ENCODE measurements around the gene WDR86. TPM values are rescaled to one million over a fixed set of nuclear protein-coding genes. Genes with fewer than 3 reads are reported as not detected.

Gene WDR86
- total RNA-seq, 1 experiment from 2014 or later: 24.4 TPM

DNA sequence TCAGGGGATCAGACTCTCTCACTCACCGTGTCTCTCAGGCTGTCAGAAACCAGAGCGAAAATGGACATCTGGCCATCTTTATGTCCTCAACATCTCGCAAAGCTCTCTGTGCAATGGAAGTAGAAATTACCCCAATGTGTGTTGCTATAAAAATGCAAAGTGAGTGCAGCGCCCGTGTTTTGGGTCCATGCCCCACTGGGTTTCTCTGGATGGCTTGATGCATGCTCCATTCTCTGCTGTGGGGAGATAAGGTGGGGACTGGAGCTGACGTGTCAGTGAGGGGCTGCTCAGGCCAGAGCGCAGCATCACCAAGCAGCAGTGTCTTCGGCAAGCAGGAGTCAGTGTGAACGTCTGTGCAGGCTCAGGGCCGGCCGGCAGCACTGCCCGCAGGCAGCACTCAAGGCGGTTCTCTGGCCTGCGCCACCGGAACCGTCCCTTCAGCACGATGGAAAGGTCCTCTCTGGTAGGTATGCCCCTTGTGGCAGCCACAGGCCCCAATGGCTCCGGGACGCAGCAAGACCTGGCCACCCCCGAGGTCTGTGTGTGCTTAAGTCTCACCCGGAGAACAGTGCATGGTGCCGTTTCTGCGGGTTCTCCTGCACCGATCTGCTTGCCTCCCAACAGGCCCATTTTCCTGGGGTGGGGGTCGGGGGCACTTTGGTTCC lies 30.2 kb downstream of the WDR86 start:
- Mint-ChIP-seq H3K4me3 (no peak overlapping the region), H3K36me3 (peaks cover 21% of the 10 kb centered on the region), H3K27ac (no peak overlapping the region; the same call in 1 of the 2 replicates), H3K27me3 (ENCODE audit: low read depth) (peaks cover 25% of the 10 kb centered on the region), H3K9me3 (no peaks in the 10 kb centered on the region), H3K4me1 (peaks cover 12% of the 10 kb centered on the region)
- ATAC-seq (peak; percentile 56), DNase-seq (ENCODE audit: low spot score) (peak; percentile 54)
- TF ChIP-seq NR2C2 (CRISPR knock-in tag; IDR thresholded peaks at IDR 0.05) (no peak), PRRX2 (CRISPR knock-in tag; IDR thresholded peaks at IDR 0.05) (no peak), EMX1 (CRISPR knock-in tag; IDR thresholded peaks at IDR 0.05) (no peak), ZBTB21 (CRISPR knock-in tag; IDR thresholded peaks at IDR 0.05; ENCODE audit: borderline replicate concordance) (no peak), ZNF423 (CRISPR knock-in tag; IDR thresholded peaks at IDR 0.05) (no peak), FOXJ3 (CRISPR knock-in tag; IDR thresholded peaks at IDR 0.05; ENCODE audit: borderline replicate concordance) (no peak), CBFB (CRISPR knock-in tag; IDR thresholded peaks at IDR 0.05; ENCODE audit: low read depth) (no peak), ZNF317 (CRISPR knock-in tag; IDR thresholded peaks at IDR 0.05; ENCODE audit: borderline replicate concordance, low read depth) (no peak), MXD4 (CRISPR knock-in tag; IDR thresholded peaks at IDR 0.05; ENCODE audit: borderline replicate concordance) (no peak)
- TF ChIP-seq, protein P1, sequence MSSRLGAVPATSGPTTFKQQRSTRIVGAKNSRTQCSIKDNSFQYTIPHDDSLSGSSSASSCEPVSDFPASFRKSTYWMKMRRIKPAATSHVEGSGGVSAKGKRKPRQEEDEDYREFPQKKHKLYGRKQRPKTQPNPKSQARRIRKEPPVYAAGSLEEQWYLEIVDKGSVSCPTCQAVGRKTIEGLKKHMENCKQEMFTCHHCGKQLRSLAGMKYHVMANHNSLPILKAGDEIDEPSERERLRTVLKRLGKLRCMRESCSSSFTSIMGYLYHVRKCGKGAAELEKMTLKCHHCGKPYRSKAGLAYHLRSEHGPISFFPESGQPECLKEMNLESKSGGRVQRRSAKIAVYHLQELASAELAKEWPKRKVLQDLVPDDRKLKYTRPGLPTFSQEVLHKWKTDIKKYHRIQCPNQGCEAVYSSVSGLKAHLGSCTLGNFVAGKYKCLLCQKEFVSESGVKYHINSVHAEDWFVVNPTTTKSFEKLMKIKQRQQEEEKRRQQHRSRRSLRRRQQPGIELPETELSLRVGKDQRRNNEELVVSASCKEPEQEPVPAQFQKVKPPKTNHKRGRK (CRISPR knock-in tag; IDR thresholded peaks at IDR 0.05; ENCODE audit: borderline replicate concordance): no peak
- TF ChIP-seq, protein P2, sequence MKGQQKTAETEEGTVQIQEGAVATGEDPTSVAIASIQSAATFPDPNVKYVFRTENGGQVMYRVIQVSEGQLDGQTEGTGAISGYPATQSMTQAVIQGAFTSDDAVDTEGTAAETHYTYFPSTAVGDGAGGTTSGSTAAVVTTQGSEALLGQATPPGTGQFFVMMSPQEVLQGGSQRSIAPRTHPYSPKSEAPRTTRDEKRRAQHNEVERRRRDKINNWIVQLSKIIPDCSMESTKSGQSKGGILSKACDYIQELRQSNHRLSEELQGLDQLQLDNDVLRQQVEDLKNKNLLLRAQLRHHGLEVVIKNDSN (CRISPR knock-in tag; IDR thresholded peaks at IDR 0.05): no peak
- TF ChIP-seq, protein P3, sequence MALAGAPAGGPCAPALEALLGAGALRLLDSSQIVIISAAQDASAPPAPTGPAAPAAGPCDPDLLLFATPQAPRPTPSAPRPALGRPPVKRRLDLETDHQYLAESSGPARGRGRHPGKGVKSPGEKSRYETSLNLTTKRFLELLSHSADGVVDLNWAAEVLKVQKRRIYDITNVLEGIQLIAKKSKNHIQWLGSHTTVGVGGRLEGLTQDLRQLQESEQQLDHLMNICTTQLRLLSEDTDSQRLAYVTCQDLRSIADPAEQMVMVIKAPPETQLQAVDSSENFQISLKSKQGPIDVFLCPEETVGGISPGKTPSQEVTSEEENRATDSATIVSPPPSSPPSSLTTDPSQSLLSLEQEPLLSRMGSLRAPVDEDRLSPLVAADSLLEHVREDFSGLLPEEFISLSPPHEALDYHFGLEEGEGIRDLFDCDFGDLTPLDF (CRISPR knock-in tag; IDR thresholded peaks at IDR 0.05): no peak
- TF ChIP-seq, protein P4, sequence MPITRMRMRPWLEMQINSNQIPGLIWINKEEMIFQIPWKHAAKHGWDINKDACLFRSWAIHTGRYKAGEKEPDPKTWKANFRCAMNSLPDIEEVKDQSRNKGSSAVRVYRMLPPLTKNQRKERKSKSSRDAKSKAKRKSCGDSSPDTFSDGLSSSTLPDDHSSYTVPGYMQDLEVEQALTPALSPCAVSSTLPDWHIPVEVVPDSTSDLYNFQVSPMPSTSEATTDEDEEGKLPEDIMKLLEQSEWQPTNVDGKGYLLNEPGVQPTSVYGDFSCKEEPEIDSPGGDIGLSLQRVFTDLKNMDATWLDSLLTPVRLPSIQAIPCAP (CRISPR knock-in tag; IDR thresholded peaks at IDR 0.05): no peak
- TF ChIP-seq, protein P5, sequence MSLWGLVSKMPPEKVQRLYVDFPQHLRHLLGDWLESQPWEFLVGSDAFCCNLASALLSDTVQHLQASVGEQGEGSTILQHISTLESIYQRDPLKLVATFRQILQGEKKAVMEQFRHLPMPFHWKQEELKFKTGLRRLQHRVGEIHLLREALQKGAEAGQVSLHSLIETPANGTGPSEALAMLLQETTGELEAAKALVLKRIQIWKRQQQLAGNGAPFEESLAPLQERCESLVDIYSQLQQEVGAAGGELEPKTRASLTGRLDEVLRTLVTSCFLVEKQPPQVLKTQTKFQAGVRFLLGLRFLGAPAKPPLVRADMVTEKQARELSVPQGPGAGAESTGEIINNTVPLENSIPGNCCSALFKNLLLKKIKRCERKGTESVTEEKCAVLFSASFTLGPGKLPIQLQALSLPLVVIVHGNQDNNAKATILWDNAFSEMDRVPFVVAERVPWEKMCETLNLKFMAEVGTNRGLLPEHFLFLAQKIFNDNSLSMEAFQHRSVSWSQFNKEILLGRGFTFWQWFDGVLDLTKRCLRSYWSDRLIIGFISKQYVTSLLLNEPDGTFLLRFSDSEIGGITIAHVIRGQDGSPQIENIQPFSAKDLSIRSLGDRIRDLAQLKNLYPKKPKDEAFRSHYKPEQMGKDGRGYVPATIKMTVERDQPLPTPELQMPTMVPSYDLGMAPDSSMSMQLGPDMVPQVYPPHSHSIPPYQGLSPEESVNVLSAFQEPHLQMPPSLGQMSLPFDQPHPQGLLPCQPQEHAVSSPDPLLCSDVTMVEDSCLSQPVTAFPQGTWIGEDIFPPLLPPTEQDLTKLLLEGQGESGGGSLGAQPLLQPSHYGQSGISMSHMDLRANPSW (CRISPR knock-in tag; conservative IDR thresholded peaks at IDR 0.05; ENCODE audit: low read depth): no peak
- TF ChIP-seq, protein P6, sequence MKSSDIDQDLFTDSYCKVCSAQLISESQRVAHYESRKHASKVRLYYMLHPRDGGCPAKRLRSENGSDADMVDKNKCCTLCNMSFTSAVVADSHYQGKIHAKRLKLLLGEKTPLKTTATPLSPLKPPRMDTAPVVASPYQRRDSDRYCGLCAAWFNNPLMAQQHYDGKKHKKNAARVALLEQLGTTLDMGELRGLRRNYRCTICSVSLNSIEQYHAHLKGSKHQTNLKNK (CRISPR knock-in tag; IDR thresholded peaks at IDR 0.05): no peak
- TF ChIP-seq, protein P7, sequence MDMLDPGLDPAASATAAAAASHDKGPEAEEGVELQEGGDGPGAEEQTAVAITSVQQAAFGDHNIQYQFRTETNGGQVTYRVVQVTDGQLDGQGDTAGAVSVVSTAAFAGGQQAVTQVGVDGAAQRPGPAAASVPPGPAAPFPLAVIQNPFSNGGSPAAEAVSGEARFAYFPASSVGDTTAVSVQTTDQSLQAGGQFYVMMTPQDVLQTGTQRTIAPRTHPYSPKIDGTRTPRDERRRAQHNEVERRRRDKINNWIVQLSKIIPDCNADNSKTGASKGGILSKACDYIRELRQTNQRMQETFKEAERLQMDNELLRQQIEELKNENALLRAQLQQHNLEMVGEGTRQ (CRISPR knock-in tag; IDR thresholded peaks at IDR 0.05): no peak
- ChIA-PET CTCF (interaction anchor here (1.3 kb wide), 1 partner anchor 11 kb away, joined by 6 read pairs; no protein-coding TSS in a partner anchor), POLR2A (no interaction called here)

DNA sequence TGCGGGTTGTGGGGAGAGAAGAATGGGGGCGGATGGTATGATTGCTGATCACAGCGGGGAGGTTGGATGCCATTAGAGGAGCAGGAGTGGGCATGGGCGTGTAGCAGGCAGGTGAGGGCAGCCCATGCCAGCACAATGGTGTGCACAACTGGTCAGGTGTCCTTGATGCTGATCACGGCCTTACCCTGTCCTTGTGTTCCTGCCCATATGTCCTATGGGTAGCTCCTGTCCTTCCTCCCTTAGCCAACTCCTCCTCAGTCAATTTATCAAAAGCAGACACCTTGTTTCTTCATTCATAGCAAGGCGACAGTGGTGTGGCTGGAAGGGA lies 30.7 kb downstream of the WDR86 start:
- no peak for ATAC-seq
- ChIA-PET CTCF (no interaction called here), POLR2A (no interaction called here)
- peaks cover 21% of the 10 kb centered on the region for H3K36me3 Mint-ChIP-seq
- H3K9me3 Mint-ChIP-seq: no peaks in the 10 kb centered on the region
- H3K4me3 Mint-ChIP-seq: no peak overlapping the region
- no peak for DNase-seq (ENCODE audit: low spot score)
- peaks cover 22% of the 10 kb centered on the region for H3K27me3 Mint-ChIP-seq (ENCODE audit: low read depth)
- peaks cover 12% of the 10 kb centered on the region for H3K4me1 Mint-ChIP-seq
- H3K27ac Mint-ChIP-seq: no peak overlapping the region; the same call in 1 of the 2 replicates
- TF ChIP-seq, protein P6 (CRISPR knock-in tag; IDR thresholded peaks at IDR 0.05): no peak
- TF ChIP-seq MXD4 (CRISPR knock-in tag; IDR thresholded peaks at IDR 0.05; ENCODE audit: borderline replicate concordance) (no peak), ZNF671 (CRISPR knock-in tag; IDR thresholded peaks at IDR 0.05) (no peak), GABPB1 (CRISPR knock-in tag; IDR thresholded peaks at IDR 0.05) (no peak), ZNF121 (CRISPR knock-in tag; IDR thresholded peaks at IDR 0.05) (no peak), ZNF317 (CRISPR knock-in tag; IDR thresholded peaks at IDR 0.05; ENCODE audit: borderline replicate concordance, low read depth) (no peak)
- TF ChIP-seq, protein P8, sequence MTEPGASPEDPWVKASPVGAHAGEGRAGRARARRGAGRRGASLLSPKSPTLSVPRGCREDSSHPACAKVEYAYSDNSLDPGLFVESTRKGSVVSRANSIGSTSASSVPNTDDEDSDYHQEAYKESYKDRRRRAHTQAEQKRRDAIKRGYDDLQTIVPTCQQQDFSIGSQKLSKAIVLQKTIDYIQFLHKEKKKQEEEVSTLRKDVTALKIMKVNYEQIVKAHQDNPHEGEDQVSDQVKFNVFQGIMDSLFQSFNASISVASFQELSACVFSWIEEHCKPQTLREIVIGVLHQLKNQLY (CRISPR knock-in tag; IDR thresholded peaks at IDR 0.05): no peak
